Skeletal muscle tissue (tissue), 4 donors: ENCODE measurements around the gene NUAK1. TPM values are rescaled to one million over a fixed set of nuclear protein-coding genes. Genes with fewer than 3 reads are reported as not detected.

Source experiments
- H3K27ac ChIP-seq: one replicate; pipeline ENCODE4 v1.7.0; 2013; ENCODE audit warnings: mild to moderate bottlenecking, low read depth, low read length, inconsistent platforms
- H3K27me3 ChIP-seq, 3 donors: one replicate each; pipeline ENCODE4 v1.7.0; 2013; ENCODE audit warnings: low read length in 3 of 3; ENCODE audit not compliant: control insufficient read depth in 3 of 3, insufficient read depth in 3 of 3
- H3K36me3 ChIP-seq, 3 donors: one replicate each; pipeline ENCODE4 v1.7.0; 2013; ENCODE audit warnings: low read length in 3 of 3; ENCODE audit not compliant: control insufficient read depth in 3 of 3, insufficient read depth in 3 of 3
- H3K4me1 ChIP-seq, 3 donors: one replicate each; pipeline ENCODE4 v1.7.0; 2013; ENCODE audit warnings: low read length in 3 of 3, mild to moderate bottlenecking in 3 of 3; ENCODE audit not compliant: control insufficient read depth in 3 of 3, insufficient read depth in 3 of 3
- H3K4me3 ChIP-seq, 3 donors: one replicate each; pipeline ENCODE4 v1.7.0; 2013; ENCODE audit warnings: low read length in 3 of 3
- H3K9ac ChIP-seq, 3 donors: one replicate each; pipeline ENCODE4 v1.7.0; 2013; ENCODE audit warnings: low read length in 3 of 3, mild to moderate bottlenecking in 3 of 3, moderate library complexity in 2 of 3, low read depth in 1 of 3
- H3K9me3 ChIP-seq, 3 donors: one replicate each; pipeline ENCODE4 v1.7.0; 2013; ENCODE audit warnings: low read length in 3 of 3; ENCODE audit not compliant: control insufficient read depth in 3 of 3
- total RNA-seq: library from RNA; depleted of rRNA; stranded (reverse); fragments of >200 nt; gene quantifications from one replicate; pipeline ENCODE4 v1.2.3, GENCODE V29; 2014
- donor health status: Osteomylitis.

The NUAK1 gene
- total RNA-seq, 1 donor from 2014 or later: 9.4 TPM

DNA sequence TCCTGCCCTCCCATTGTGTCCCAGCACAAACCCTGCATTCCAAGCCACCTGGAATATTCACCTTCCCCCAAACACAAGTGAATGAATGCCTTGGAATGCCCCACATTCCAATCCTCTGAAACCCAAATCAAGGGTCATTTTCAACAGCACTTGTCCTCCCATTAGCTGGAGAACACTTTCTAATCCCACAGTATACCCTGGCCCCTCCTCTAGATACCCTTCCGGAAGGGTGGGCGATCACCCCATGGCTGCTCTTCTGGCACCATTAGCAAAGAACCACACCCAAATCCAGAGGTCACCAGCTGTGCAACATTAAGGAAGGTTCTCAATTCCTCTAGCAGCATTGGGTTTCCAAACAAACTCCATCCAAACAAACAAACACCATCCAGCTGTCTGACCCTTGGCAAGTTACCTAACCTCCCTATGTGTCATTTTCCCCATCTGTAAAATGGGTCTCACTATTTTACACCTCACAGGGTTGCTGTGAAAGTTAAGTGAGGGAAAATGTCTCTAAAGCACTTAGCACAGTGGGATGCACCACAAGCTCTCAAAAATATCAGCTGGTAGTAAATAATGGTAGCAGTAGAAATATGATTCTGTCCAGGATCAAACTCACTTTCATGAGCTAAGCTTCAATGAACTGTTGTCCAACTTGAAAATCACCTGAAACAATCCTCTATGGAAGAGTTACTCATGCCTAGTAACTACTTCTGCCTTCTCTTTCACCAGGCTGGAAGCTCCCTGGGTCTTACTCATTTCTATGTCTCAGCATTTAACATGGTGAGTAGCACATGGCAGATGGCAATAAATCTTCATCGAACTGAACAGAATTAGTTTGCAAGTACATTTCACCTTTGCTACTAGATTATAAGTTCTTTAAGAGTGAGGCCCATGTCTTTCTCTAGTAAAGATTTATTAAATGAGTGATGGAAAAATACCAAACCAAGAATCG, 5.3 kb downstream of the NUAK1 start:
- no peak overlapping the region for H3K4me3 ChIP-seq
- H3K27me3 ChIP-seq: no peaks in the 10 kb centered on the region
- no peak overlapping the region for H3K27ac ChIP-seq
- H3K36me3 ChIP-seq: peaks cover 0 to 3% (median 0%) of the 10 kb centered on the region in 3 donors
- no peak overlapping the region for H3K9ac ChIP-seq
- H3K9me3 ChIP-seq: no peaks in the 10 kb centered on the region
- peaks cover 59 to 64% (median 63%) of the 10 kb centered on the region in 3 donors for H3K4me1 ChIP-seq

DNA sequence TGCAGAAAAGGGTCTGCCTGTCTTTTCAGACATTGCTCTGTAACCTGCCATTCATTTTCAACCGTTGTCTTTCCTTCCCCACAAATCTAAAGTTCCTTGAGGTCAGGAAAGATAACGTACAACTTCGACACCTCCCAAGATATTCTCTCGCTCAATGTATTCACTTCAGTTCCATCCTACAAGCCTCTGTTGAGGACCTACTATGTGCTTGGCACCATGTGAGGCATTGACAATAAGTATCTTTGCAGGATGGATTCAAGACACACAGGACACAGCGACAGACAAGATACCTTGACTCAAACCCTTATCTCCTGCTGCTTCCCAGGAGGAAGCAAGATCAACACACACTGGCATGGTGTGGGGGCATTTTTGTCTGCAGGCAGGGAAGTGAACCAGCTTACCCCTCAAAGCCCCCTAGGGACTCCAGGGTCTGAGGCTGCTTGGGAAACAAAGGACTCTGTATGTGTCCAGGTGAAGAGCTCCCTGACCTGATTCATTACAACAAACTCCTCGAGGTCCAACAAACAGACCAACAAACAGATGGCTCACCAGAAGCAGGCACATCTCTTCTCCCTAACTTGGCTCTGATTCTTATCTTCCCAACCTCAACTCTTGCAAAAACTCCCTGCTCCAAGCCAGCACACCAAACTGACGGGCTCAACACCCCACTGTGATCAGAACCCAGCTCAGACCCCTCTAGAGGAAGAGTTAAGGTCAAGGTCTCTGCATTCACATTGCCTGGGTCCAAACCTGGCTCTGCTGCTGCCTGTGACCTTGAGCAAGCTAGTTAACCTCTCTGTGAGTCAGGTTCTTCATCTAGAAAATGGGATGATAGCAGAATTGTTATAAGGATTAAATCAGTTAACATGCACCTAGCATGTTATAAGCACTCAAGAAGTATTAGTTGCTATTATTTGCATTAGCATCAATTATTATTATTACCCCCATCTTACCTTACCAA, 6.3 kb downstream of the NUAK1 start:
- H3K27ac ChIP-seq: no peak overlapping the region
- H3K36me3 ChIP-seq: peaks cover 0 to 3% (median 0%) of the 10 kb centered on the region in 3 donors
- no peaks in the 10 kb centered on the region for H3K9me3 ChIP-seq
- no peaks in the 10 kb centered on the region for H3K27me3 ChIP-seq
- H3K9ac ChIP-seq: no peak overlapping the region
- peaks cover 62 to 64% (median 62%) of the 10 kb centered on the region in 3 donors for H3K4me1 ChIP-seq
- H3K4me3 ChIP-seq: peak overlapping the region in 1 of 3 donors; percentile 19

DNA sequence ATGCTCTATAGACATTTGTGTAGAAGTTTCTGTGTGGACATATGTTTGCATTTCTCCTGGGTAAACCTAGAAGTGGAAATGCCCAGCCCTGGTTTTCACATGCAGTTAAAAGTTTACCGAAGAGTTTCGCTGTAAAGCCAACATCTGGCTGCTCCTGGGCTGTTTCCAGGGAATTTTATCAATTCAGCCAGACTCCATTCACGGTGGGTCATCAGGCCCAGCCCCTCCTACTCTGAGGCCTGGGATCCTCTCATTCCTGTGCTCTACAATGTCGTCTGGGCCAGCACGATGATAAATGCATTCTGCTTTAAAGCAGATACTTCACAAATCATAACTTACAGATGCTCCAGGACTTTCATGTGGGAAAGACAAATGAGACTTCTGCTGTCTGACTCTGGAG, 7.1 kb downstream of the NUAK1 start:
- H3K27me3 ChIP-seq: no peaks in the 10 kb centered on the region
- peak overlapping the region in 1 of 3 donors; percentile 19 for H3K4me3 ChIP-seq
- no peaks in the 10 kb centered on the region for H3K9me3 ChIP-seq
- no peak overlapping the region for H3K9ac ChIP-seq
- peaks cover 64 to 69% (median 65%) of the 10 kb centered on the region in 3 donors for H3K4me1 ChIP-seq
- H3K36me3 ChIP-seq: peaks cover 0 to 3% (median 0%) of the 10 kb centered on the region in 3 donors
- no peak overlapping the region for H3K27ac ChIP-seq

DNA sequence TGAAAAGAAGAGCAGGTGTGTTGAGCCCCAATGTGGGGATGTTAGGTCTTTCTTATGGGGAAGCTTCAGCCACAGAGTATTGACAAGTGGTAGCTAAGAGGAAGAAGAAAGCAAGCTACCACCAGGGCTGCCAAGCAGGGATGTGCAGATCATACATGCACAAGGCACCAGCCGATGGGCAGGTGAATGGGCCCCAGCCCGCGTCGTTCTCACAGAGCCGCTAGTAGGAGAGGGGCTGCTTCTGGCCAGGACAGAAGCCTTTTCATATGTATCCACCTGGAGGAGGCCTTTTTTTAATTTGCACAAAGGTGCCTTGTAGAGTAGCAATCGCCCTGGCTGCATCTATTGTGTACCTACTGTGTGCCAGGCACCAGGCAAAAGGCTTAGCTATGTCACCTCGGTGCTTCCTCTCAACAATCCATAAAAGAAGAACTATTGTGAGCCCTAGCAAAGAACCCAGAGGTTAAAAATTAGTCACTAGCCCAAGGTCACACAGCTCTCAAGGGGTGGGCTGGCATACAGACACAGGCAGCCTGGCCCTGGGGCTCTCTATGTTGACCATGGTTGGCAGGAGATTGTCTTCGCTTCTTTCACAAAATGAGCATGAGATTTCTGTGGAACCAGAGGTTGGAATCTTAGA, 8.2 kb downstream of the NUAK1 start:
- Histone ChIP-seq H3K36me3 (peaks cover 0 to 3% (median 0%) of the 10 kb centered on the region in 3 donors), H3K9me3 (no peaks in the 10 kb centered on the region), H3K27me3 (no peaks in the 10 kb centered on the region), H3K4me1 (peaks cover 59 to 69% (median 62%) of the 10 kb centered on the region in 3 donors), H3K9ac (no peak overlapping the region), H3K4me3 (no peak overlapping the region), H3K27ac (no peak overlapping the region)

DNA sequence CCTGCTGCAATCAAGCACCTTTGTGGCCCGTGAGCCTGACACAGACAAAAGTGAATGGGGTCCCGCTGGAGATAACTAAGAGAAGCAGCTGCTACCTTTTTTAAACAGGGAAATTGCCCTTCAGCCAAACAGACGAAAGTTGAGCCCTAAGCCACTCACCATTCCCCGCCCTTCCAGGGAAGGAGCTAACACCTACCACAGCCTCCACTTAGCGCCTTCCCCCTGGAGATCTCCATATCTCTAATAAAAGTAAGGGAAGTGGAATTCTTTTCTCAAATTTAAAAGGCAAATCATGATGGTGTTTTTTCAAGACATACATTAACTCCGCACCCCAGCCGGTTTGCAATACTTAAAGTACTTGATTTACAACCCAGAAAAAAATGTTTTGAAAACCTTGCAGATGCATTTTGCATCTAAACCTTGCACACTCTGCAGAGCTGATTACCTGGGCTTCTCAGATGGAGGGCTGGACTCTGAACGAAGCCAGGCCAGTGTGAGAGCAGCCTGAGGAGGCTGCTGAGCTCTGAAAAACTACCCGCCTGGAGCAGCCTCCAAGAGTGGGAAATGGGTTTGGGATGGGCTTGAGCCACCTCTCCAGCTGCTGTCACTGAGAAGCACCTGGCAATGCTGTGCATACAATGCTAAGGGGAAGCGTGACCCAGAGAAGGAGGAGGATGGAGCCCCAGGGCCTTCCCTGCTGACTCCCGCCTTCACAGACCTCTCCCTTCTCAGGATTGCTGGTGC, 10.0 kb downstream of the NUAK1 start:
- H3K36me3 ChIP-seq: no peaks in the 10 kb centered on the region
- H3K27me3 ChIP-seq: no peaks in the 10 kb centered on the region
- no peak overlapping the region for H3K27ac ChIP-seq
- H3K4me1 ChIP-seq: peaks cover 59 to 64% (median 60%) of the 10 kb centered on the region in 3 donors
- H3K4me3 ChIP-seq: no peak overlapping the region
- peak overlapping the region in 1 of 3 donors; percentile 16 for H3K9ac ChIP-seq
- no peaks in the 10 kb centered on the region for H3K9me3 ChIP-seq

DNA sequence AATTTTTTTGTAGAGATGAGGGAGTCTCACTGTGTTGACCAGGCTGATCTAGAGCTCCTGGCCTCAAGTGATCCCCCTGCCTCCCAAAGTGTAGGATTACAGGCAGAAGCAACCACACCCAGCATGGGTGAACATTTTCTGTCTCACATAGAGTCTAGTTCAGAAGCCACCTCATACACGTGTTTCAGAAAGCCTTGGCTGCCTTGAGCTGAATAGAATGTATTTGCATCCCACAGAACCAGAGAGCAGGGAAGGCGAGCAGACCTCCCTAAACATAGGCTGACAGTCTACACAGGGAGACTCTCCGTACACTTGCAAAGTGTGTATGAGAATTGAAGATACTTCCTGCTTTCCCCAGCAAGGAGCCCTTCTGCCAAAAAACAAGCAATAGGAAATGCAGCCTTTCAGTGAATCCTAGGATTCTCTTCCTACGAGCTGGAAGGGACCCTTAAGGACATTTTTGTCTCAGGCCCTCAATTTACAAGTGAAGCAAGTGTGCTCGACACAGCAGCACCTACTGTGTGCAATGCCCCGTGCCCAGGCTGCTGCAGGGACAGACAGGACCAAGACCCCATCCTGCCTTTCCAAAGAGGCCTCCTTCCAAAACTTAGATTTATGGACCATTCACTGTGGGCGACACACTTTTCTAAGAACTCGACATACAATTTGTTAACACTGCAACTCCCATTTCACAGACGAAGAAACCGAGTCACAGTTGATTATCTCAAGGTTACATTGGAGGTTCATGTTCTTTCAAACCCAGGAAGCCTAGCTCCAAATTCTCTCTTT, 11.2 kb downstream of the NUAK1 start:
- Histone ChIP-seq H3K9me3 (no peaks in the 10 kb centered on the region), H3K27me3 (no peaks in the 10 kb centered on the region), H3K9ac (no peak overlapping the region), H3K27ac (peak overlapping the region; percentile 37), H3K4me1 (peaks cover 56 to 68% (median 63%) of the 10 kb centered on the region in 3 donors), H3K36me3 (no peaks in the 10 kb centered on the region), H3K4me3 (no peak overlapping the region)

DNA sequence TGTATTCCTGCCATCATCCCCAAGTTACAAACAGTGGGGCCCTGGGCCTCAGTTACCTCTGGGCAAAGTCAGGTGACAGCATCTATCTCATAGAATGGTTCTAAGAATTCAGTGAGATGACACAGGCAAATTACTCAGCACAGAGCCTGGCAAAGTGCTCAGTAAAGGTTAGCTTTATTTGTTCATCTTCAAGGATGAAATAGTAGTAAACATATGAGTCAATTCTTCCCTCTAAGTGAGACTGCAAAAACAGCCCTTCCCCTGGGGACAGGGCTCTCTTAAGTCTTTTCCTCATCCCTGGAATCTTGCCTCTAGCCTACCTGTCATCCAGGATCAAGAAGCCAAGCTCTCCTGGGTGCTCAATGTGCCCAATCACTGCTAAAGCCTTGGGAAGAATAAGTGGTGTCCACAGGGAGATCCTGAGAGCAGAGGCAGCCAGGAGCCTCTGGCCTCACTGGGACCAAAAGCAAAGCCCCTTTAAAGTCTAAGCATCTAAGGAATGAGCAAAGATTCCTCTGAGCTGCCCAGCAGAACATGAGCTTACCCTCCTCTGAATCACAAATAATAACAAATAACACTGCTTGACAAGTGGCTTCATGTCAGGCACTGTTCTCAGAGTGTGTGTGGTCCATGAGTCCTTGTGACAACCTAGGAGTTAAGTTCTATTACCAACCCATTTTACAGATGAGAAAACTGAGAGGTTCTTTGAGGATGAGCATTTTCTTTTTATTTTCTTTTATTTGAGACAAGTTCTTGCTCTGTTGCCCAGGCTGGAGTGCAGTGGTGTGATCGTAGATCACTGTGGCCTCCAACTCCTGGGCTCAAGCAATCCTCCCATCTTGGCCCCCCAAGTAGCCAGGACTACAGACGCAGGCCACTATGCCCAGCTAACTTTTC, 12.1 kb downstream of the NUAK1 start:
- no peaks in the 10 kb centered on the region for H3K27me3 ChIP-seq
- H3K27ac ChIP-seq: peak overlapping the region; percentile 37
- H3K4me3 ChIP-seq: no peak overlapping the region
- no peak overlapping the region for H3K9ac ChIP-seq
- no peaks in the 10 kb centered on the region for H3K36me3 ChIP-seq
- H3K9me3 ChIP-seq: no peaks in the 10 kb centered on the region
- peaks cover 56 to 69% (median 63%) of the 10 kb centered on the region in 3 donors for H3K4me1 ChIP-seq
